Measurements from ENCODE around the gene FCRLB. TPM values are rescaled to one million over a fixed set of nuclear protein-coding genes. Genes with fewer than 3 reads are reported as not detected.

The FCRLB gene
- total and polyA plus RNA-seq, 9 of the 15 experiments (the other 6 are each of a cell fraction or from before 2014, with no cell fraction given): 0.20 to 4.6 (median 1.3) TPM

DNA sequence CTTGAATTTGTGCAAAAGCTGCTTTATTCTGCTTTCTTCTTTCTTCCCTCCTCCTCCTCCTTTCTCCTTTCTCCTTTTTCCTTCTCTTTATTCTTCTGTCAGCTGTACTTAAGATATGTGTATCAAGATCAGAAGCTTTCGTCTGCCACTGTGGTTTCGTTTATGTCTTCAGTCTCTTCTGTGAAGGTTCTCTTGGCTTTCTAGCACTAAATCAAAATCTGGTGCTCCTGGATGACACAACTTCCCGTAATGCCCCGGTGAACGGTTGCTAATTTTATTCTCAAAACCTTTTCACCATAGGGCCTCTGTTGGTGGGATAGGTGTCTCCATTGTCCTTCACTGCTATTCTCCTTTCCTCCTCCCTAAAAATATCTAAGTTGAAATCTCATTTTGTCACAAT is 49.8 kb downstream of the FCRLB start (continued):
- TF ChIP-seq, protein P1, sequence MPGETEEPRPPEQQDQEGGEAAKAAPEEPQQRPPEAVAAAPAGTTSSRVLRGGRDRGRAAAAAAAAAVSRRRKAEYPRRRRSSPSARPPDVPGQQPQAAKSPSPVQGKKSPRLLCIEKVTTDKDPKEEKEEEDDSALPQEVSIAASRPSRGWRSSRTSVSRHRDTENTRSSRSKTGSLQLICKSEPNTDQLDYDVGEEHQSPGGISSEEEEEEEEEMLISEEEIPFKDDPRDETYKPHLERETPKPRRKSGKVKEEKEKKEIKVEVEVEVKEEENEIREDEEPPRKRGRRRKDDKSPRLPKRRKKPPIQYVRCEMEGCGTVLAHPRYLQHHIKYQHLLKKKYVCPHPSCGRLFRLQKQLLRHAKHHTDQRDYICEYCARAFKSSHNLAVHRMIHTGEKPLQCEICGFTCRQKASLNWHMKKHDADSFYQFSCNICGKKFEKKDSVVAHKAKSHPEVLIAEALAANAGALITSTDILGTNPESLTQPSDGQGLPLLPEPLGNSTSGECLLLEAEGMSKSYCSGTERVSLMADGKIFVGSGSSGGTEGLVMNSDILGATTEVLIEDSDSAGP (CRISPR knock-in tag; IDR thresholded peaks at IDR 0.05): no peak
- no peak for TF ChIP-seq TEAD2 (tag; IDR thresholded peaks at IDR 0.05)
- TF ChIP-seq LARP7 (IDR thresholded peaks at IDR 0.05): no peak
- peak; percentile 70 for TF ChIP-seq MEIS2 (IDR thresholded peaks at IDR 0.05; ENCODE audit: partially characterized antibody)
- TF ChIP-seq GTF2F1 (IDR thresholded peaks at IDR 0.05; ENCODE audit: low read depth, low read length): no peak
- TF ChIP-seq FOS (IDR thresholded peaks at IDR 0.05; ENCODE audit: extremely low read depth, insufficient read length): no peak
- TF ChIP-seq ETV6 (IDR thresholded peaks at IDR 0.05; ENCODE audit: borderline replicate concordance in 1 of 2, low read depth in 2 of 2, low read length in 1 of 2): no peak
- no peak for TF ChIP-seq ETV6 (CRISPR knock-in tag; IDR thresholded peaks at IDR 0.05; ENCODE audit: borderline replicate concordance)
- TF ChIP-seq RBM22 (IDR thresholded peaks at IDR 0.05; ENCODE audit: low read depth, low read length, poor library complexity, severe bottlenecking): no peak
- no peak for TF ChIP-seq SNRNP70 (optimal IDR thresholded peaks at IDR 0.05; ENCODE audit: low read depth, low read length)
- no peak for TF ChIP-seq FUS (optimal IDR thresholded peaks at IDR 0.05; ENCODE audit: low read depth, low read length)
- no peak for TF ChIP-seq ZNF282 (CRISPR knock-in tag; IDR thresholded peaks at IDR 0.05)
- TF ChIP-seq KAT7 (CRISPR knock-in tag; IDR thresholded peaks at IDR 0.05; ENCODE audit: borderline replicate concordance): no peak
- TF ChIP-seq, protein P2, sequence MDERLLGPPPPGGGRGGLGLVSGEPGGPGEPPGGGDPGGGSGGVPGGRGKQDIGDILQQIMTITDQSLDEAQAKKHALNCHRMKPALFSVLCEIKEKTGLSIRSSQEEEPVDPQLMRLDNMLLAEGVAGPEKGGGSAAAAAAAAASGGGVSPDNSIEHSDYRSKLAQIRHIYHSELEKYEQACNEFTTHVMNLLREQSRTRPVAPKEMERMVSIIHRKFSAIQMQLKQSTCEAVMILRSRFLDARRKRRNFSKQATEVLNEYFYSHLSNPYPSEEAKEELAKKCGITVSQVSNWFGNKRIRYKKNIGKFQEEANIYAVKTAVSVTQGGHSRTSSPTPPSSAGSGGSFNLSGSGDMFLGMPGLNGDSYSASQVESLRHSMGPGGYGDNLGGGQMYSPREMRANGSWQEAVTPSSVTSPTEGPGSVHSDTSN (CRISPR knock-in tag; IDR thresholded peaks at IDR 0.05; ENCODE audit: low read depth): no peak
- TF ChIP-seq, protein P2 (tag; conservative IDR thresholded peaks at IDR 0.05; ENCODE audit: low read depth): peak; percentile 66
- no peak for TF ChIP-seq TBP (optimal IDR thresholded peaks at IDR 0.05; ENCODE audit: low read depth, low read length)
- no peak for TF ChIP-seq ZNF263 (CRISPR knock-in tag; IDR thresholded peaks at IDR 0.05; ENCODE audit: borderline replicate concordance)
- TF ChIP-seq ZNF3 (CRISPR knock-in tag; IDR thresholded peaks at IDR 0.05): no peak

All from K562 (cell line).